Osteocyte (in vitro differentiated cells): ENCODE results near the gene FAAH. TPM values are rescaled to one million over a fixed set of nuclear protein-coding genes. Genes with fewer than 3 reads are reported as not detected.
"Not testable (repeated sequence)": the region's sequence is repeated elsewhere in the genome, so short reads cannot be mapped to it uniquely, and the experiment has no call there.

ENCODE experiments used
- DNase-seq: peaks from one replicate; pipeline ENCODE4 v3.0.0; 2021; ENCODE audit warnings: mixed read lengths; ENCODE audit not compliant: unreplicated experiment; ENCODE audit errors: extremely low spot score
- H3K27ac Mint-ChIP-seq: one replicate; pipeline ENCODE4 v1.8.0; 2021; ENCODE audit warnings: mild to moderate bottlenecking, mixed read lengths; ENCODE audit not compliant: unreplicated experiment
- H3K27me3 Mint-ChIP-seq: one replicate; pipeline ENCODE4 v1.8.0; 2021; ENCODE audit warnings: mixed read lengths; ENCODE audit not compliant: unreplicated experiment
- H3K36me3 Mint-ChIP-seq: one replicate; pipeline ENCODE4 v1.8.0; 2021; ENCODE audit warnings: mixed read lengths; ENCODE audit not compliant: unreplicated experiment
- H3K4me1 Mint-ChIP-seq: one replicate; pipeline ENCODE4 v1.8.0; 2021; ENCODE audit warnings: mixed read lengths; ENCODE audit not compliant: unreplicated experiment
- H3K4me3 Mint-ChIP-seq: one replicate; pipeline ENCODE4 v1.8.0; 2021; ENCODE audit warnings: mild to moderate bottlenecking, moderate library complexity, mixed read lengths; ENCODE audit not compliant: unreplicated experiment
- H3K9me3 Mint-ChIP-seq: one replicate; pipeline ENCODE4 v1.8.0; 2021; ENCODE audit warnings: mixed read lengths; ENCODE audit not compliant: unreplicated experiment
- CTCF ChIP-seq: fragments of 200-600 bp; sonication (generic); IDR thresholded peaks from 2 replicates; pipeline ENCODE4 v1.5.0; 2021; ENCODE audit warnings: antibody characterized with exemption, mild to moderate bottlenecking, moderate library complexity
- long read RNA-seq: library from polyadenylated mRNA; unstranded; transcript quantifications from one replicate; pipeline ENCODE4 v2.0.0, GENCODE V29; 2021
- total RNA-seq: library from RNA; stranded (reverse); gene quantifications from 2 replicates; pipeline ENCODE4 v1.2.1, GENCODE V29; 2021

FAAH gene
- total RNA-seq = 12.2 and 15.3 TPM in 2 replicates
- long read RNA-seq = 0 reads

- DNase-seq = peak; percentile 90
- no peak for TF ChIP-seq CTCF
Observed at GRCh38 chr1:46394108-46394871, at the start of gene FAAH. TSS of gene FAAH (plus strand) at chr1:46394317. CDS start at chr1:46394349, 32 bp downstream.

GRCh38 chr1:46344481-46344880, 49.6 kb upstream of the FAAH start:
- Mint-ChIP-seq H3K4me3 (no peak overlapping the region), H3K36me3 (peaks cover 29% of the 10 kb centered on the region)

More at GRCh38 chr1:46394108-46394871, at the start of gene FAAH:
- H3K27me3 Mint-ChIP-seq = peaks cover 42% of the 10 kb centered on the region
- no peak within 1 kb of the TSS for H3K27ac Mint-ChIP-seq
- peaks cover 8% of the 10 kb centered on the region for H3K9me3 Mint-ChIP-seq
- peaks cover 8% of the 10 kb centered on the region for H3K4me1 Mint-ChIP-seq
- peak within 1 kb of the TSS; percentile 77 for H3K4me3 Mint-ChIP-seq
- peaks cover 4% of the 10 kb centered on the region for H3K36me3 Mint-ChIP-seq

GRCh38 chr1:46345281-46345680, 48.8 kb upstream of the FAAH start:
- Mint-ChIP-seq H3K4me1 (peaks cover 26% of the 10 kb centered on the region), H3K36me3 (peaks cover 32% of the 10 kb centered on the region), H3K27me3 (no peaks in the 10 kb centered on the region), H3K9me3 (no peaks in the 10 kb centered on the region), H3K27ac (no peak overlapping the region), H3K4me3 (no peak overlapping the region)
- no peak for DNase-seq
- TF ChIP-seq CTCF = no peak

More at GRCh38 chr1:46344481-46344880, 49.6 kb upstream of the FAAH start:
- DNase-seq = no peak
- H3K27me3 Mint-ChIP-seq = no peaks in the 10 kb centered on the region
- no peak overlapping the region for H3K27ac Mint-ChIP-seq
- H3K9me3 Mint-ChIP-seq = no peaks in the 10 kb centered on the region
- H3K4me1 Mint-ChIP-seq = peaks cover 31% of the 10 kb centered on the region
- TF ChIP-seq CTCF = no peak

- peaks cover 24% of the 10 kb centered on the region for H3K36me3 Mint-ChIP-seq
- no peak overlapping the region for H3K27ac Mint-ChIP-seq
- no peaks in the 10 kb centered on the region for H3K9me3 Mint-ChIP-seq
Observed at GRCh38 chr1:46352363-46352762, 41.8 kb upstream of the FAAH start.

GRCh38 chr1:46355920-46356319, 38.2 kb upstream of the FAAH start:
- DNase-seq, H3K27ac Mint-ChIP-seq, H3K4me3 Mint-ChIP-seq, H3K9me3 Mint-ChIP-seq, H3K4me1 Mint-ChIP-seq, H3K27me3 Mint-ChIP-seq: not testable (repeated sequence)
- H3K36me3 Mint-ChIP-seq = peaks cover 18% of the 10 kb centered on the region

More at GRCh38 chr1:46352363-46352762, 41.8 kb upstream of the FAAH start:
- H3K4me3 Mint-ChIP-seq = no peak overlapping the region
- TF ChIP-seq CTCF = no peak
- DNase-seq = no peak
- H3K27me3 Mint-ChIP-seq = no peaks in the 10 kb centered on the region
- H3K4me1 Mint-ChIP-seq = peaks cover 4% of the 10 kb centered on the region
